BE2C (cell line): ENCODE results near the gene KRABD2.

Source experiments
- DNase-seq: peaks from one replicate; pipeline ENCODE4 v3.0.0-alpha.2; 2020
- H3K27me3 ChIP-seq: fragments of 250-450 bp; sonication (Bioruptor Pico); 2 replicates; pipeline ENCODE4 v1.5.1; 2020; ENCODE audit warnings: mild to moderate bottlenecking
- H3K36me3 ChIP-seq: fragments of 250-450 bp; sonication (Bioruptor Pico); 2 replicates; pipeline ENCODE4 v1.5.1; 2020; ENCODE audit warnings: mild to moderate bottlenecking
- H3K4me1 ChIP-seq: fragments of 250-450 bp; sonication (Bioruptor Pico); 2 replicates; pipeline ENCODE4 v1.5.1; 2020
- H3K4me3 ChIP-seq: 2 replicates; pipeline ENCODE4 v1.5.1; 2011; ENCODE audit warnings: low read depth, low read length
- H3K9me3 ChIP-seq: fragments of 250-450 bp; sonication (Bioruptor Pico); 2 replicates; pipeline ENCODE4 v1.5.1; 2020
- CTCF ChIP-seq: IDR thresholded peaks from 2 replicates; pipeline ENCODE4 v1.5.1; 2012; ENCODE audit warnings: mild to moderate bottlenecking, low read depth, low read length

KRABD2 gene

DNA sequence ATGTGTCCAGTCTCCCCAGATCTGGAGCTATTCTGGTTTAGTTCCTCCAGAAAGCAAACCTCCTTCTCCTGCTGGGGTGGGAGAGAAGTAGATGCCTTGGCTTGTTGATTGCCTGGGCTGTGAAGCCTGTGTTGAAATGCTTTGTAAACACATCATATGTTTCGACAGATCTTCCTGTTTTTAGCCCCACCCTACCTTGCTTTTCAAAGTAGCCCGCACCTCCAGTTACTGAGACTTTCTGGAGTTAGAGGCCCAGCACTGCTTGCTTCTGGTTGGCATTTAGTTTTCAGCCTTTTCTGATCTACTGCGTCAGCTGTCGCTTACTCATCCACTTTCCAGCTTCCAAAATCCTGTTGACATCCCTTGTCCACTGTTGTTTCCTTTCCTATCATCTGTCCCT lies 41.3 kb upstream of the KRABD2 start:
- no peak for TF ChIP-seq CTCF
- H3K36me3 ChIP-seq: no peaks in the 10 kb centered on the region
- no peak for DNase-seq
- no peaks in the 10 kb centered on the region for H3K9me3 ChIP-seq
- H3K27me3 ChIP-seq: no peaks in the 10 kb centered on the region
- no peak overlapping the region for H3K4me3 ChIP-seq
- no peaks in the 10 kb centered on the region for H3K4me1 ChIP-seq

GRCh38 chr17:8413938-8414337 lies 37.4 kb upstream of the KRABD2 start:
- no peaks in the 10 kb centered on the region for H3K9me3 ChIP-seq
- no peak for DNase-seq
- no peaks in the 10 kb centered on the region for H3K4me1 ChIP-seq
- H3K4me3 ChIP-seq: no peak overlapping the region
- H3K36me3 ChIP-seq: no peaks in the 10 kb centered on the region
- no peaks in the 10 kb centered on the region for H3K27me3 ChIP-seq
- TF ChIP-seq CTCF: no peak

DNA sequence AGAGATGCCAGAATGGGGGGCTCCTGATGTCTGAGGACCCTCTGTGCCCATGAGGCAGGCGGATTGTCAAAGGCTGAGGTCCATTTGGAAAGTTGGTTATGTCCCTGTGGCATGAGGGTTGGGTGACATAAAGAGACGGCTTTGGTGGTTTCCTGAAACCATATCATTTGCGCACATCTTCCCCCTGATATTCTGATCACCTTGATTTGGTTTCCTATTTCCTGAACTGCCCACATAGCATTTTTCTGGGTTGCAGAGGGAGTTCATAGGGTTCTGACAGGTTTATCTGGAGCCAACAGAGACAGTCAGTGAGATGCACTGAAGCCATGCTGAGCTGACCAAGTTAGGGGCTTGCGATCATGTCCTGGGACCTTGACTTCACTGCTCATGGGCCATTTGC lies 36.8 kb upstream of the KRABD2 start:
- H3K36me3 ChIP-seq: no peaks in the 10 kb centered on the region
- no peaks in the 10 kb centered on the region for H3K4me1 ChIP-seq
- no peak for DNase-seq
- no peaks in the 10 kb centered on the region for H3K27me3 ChIP-seq
- H3K9me3 ChIP-seq: no peaks in the 10 kb centered on the region
- no peak for TF ChIP-seq CTCF
- no peak overlapping the region for H3K4me3 ChIP-seq

GRCh38 chr17:8412089-8412488 lies 35.6 kb upstream of the KRABD2 start:
- Histone ChIP-seq H3K4me3 (no peak overlapping the region), H3K27me3 (no peaks in the 10 kb centered on the region), H3K9me3 (no peaks in the 10 kb centered on the region), H3K36me3 (no peaks in the 10 kb centered on the region), H3K4me1 (no peaks in the 10 kb centered on the region)
- DNase-seq: no peak
- TF ChIP-seq CTCF: no peak

GRCh38 chr17:8410883-8411238 lies 34.4 kb upstream of the KRABD2 start:
- Histone ChIP-seq H3K4me3 (no peak overlapping the region), H3K27me3 (no peaks in the 10 kb centered on the region), H3K36me3 (no peaks in the 10 kb centered on the region), H3K4me1 (no peaks in the 10 kb centered on the region), H3K9me3 (no peaks in the 10 kb centered on the region)
- DNase-seq: no peak
- no peak for TF ChIP-seq CTCF

- H3K4me1 ChIP-seq: no peaks in the 10 kb centered on the region
- no peaks in the 10 kb centered on the region for H3K36me3 ChIP-seq
- H3K27me3 ChIP-seq: no peaks in the 10 kb centered on the region
- no peak overlapping the region for H3K4me3 ChIP-seq
- no peaks in the 10 kb centered on the region for H3K9me3 ChIP-seq
- peak; percentile 79 for DNase-seq
- peak; percentile 73 for TF ChIP-seq CTCF
Observed at GRCh38 chr17:8409966-8410882, 33.7 kb upstream of the KRABD2 start.
